GM18907 (cell line): ENCODE results near the gene RAB11FIP4.

Source experiments
- ATAC-seq: cut with Tn5 transposase; IDR thresholded peaks from one replicate; pipeline ENCODE4 v1.9.1; 2021; ENCODE audit warnings: mild to moderate bottlenecking, moderate library complexity; ENCODE audit not compliant: unreplicated experiment

The RAB11FIP4 gene

DNA sequence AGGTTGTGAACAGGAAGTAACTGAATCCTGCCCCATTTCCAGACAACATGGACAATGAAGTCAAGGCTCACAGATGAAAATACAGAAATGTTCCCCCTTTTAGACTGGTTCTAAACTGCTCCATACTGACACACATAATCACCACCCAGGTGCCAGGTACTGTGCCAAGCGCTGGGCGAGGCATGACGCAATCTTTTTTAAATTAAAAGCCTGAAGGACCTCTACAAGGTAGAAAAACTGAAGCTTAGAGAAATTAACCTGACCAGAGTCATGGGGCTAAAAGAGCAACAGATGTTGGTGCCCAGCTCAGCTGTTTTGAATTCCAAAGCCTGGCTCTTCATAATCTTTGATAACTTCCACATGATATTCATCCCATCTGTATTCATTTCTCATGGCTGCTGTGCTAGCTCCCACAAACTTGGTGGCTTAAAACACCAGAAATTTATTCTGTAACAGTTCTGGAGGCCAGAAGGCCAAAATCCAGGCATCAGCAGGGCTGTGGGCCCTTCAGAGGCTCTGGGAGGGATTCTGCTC is 4.9 kb upstream of the RAB11FIP4 start:
- ATAC-seq = no peak

DNA sequence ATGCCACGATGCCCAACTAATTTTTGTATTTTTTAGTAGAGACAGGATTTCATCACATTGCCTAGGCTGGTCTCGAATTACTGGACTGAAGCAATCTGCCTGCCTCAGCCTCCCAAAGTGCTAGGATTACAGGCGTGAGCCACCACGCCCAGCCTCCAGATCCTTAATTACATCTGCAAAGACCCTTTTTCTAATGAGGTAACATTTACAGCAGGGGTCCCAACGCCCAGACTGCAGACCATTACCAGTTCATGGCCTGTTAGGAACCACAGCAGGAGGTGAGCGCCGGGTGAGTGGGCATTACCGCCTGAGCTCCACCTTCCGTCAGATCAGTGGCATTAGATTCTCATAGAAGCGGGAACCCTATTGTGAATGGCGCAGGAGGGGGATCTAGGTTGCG is 4.0 kb upstream of the RAB11FIP4 start:
- ATAC-seq = no peak

DNA sequence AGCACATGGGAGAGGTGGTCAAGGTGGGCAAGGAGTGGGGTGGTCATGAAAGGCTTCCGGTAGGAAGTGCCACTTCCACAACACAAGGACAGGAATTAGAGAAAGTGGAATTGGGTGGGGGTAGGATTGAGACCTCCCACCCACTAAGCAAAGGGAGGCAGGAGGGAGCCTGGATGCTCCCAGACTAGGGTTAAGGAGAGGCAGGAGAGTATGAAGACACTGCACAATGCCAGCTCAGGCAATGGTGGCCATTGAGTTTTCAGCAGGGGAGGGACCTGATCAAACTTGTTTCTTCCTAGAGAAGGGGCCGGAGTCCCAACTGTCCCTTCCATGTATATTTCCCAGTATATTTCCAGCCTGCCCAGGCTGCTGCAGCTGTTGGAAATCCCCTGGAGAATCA is 3.1 kb upstream of the RAB11FIP4 start:
- no peak for ATAC-seq

GRCh38 chr17:31388770-31389656 is 2.5 kb upstream of the RAB11FIP4 start:
- no peak for ATAC-seq

DNA sequence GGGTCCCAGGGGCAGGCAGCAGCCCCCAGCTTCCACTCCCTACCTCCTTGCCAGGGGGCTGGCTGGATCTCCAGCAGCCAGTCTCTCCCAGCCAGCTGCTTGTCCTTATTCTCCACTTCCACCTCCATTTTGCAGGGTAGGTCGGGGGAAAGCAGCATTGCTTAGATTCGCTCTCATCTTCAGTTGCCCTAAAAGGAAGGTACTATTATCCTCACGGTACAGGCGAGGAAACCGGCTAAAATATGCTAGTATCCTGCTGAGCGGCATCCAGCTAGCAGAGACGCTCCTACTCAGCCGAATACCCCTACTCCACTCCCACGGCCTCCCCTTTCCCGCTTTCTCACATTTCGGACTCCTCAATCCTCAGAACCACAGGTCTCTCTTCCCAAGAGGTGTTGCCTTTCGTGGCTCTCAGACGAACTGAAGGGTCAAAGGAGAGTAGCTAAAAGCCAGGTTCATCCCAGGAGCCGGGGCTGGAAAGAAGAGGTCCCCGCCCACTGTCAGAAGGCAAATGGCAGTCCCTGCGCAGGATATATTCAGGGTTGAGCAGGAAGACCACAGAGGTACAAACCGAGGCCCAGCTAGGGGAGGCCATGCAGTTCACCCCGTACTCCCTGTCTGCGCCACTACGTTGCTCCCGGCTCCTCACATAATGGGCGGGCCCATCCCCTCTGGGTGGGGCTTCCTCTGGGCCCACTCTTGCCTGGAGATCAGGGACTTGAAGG is 1.7 kb upstream of the RAB11FIP4 start:
- ATAC-seq = no peak

DNA sequence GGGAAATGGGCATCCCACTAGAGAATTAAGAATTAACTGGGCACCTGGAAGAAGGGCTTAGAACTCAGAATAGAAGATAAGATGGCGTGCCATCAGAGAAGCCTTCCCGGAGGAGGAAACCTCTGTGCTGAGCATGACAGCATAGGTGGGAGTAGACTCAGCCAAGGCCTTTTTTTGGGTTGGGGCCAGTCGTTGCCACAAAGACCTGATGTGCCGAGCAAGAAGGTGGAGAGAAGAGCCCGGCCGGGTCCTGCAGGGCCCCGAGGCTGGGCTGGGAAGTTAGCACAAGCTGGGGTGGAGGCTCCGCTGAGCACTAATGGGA is 1.1 kb upstream of the RAB11FIP4 start:
- ATAC-seq = no peak

DNA sequence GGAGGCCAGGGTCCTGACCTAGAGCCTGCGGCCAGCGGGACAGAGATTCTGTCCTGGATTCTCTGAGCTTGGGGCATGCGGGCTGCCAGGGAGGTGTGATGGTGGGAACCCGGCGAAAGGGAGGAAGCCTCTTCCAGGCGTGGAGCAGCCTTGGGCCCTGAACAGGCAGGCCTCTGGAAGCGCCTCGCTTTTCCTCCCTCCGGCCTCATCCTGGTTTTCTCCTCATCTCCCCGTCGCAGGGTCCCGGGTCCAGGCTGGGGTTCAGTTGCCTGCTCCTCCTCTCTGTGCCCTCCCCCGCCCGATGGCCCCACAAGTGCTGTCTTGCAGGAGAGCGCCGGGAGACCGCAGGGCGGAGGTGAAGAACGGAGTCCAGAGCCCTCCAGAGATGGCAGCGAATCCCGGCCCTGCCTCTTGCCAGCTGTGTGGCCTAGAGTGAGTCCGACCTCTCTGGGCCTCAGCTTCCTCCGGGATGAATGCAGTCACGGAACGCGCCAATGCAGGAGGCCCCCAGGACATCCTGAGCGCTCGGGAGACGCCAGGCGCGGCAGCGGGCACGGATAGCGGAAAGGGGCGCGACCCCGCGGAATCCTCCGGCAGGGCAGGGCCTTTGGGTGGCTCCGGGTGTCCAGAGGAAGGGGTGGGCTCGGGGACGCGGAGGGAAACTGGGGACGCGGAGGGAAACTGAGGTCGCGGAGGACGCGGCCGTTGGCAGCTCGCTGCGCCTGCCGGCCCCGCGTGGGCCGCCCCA is 553 bp upstream of the RAB11FIP4 start:
- ATAC-seq = no peak

- no peak for ATAC-seq
Measured at GRCh38 chr17:31392002-31392855, 754 bp downstream of the RAB11FIP4 start.

DNA sequence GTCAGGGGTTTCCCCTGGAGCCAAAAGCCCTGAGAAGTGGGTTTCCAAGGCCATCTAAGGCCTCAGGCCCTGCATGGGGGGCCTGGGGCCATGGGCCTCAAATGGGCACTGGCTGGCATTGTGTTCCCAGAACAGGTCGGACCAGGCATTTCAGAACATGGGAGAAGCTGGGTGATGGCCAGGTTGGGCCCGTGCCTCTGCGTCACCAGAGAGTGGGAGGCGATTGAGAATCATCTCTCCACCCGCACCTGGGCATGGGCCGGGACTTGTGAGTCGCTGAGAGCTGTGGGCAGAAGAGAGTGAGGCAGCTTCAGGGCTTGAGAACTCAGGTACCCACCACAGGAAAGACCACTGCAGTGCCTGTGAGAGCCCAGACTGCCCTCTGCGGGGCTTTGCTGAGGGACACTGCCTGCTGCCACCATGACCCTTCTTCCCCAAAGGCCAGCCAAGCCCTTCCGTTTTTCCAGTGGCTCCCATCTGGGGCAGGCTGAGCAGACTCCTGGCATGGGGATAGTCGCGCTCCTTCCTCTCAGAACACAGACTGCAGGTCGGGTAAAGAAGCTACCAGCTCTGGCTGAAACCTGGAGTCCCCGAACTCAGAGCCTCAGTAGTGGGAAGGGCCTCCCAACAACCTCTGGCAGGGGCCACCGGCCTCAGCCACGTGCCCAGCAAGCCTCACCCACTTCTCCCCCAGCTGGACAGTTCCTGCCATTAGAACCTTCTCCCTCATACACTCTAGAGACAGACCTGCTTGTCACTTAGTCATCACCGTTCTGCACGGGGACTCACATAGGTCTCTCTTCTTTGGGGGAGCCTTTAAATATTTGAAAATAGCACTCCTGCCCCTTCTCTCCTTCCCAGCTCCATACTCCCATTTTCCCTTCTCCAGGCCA is 1.6 kb downstream of the RAB11FIP4 start:
- no peak for ATAC-seq

DNA sequence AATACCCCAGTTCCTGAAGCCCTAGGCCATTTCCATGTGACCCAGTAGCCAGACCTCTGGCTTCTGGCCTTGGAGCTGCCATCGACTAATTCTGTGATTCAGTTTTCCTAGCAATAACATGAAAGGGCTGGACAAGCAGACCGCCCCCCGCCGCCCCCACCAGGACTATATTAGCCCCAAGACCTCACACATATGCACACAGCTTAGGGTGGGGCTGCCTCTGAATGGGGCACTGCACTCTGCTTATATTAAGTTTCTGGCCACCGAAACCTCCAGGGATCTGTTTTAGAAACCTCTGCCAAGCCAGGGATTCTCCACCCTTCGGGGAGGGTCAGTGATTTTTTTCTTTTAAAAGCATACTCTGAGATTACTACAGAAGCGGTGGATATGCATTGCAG is 2.3 kb downstream of the RAB11FIP4 start:
- no peak for ATAC-seq

DNA sequence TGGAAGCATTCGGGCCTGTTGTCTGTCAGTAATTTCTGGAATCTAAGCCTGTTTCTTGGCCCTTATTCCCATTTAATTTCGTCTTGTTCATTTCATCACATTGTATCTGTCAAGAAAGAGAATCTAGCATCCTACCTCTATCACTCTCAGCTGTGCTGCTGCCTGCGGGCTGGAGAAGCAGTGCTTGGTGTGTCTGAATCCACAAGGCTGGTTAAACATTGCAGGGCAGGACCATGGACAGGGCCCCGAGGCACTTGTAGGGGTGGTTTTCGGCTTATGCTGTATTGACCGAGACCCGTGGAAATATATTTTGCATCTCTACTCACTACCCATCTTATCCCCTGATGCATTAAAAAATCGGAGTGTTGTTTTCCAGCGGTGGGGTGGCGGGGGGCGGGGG is 3.1 kb downstream of the RAB11FIP4 start:
- no peak for ATAC-seq

- no peak for ATAC-seq
Measured at GRCh38 chr17:31397256-31397939, 5.9 kb downstream of the RAB11FIP4 start.

DNA sequence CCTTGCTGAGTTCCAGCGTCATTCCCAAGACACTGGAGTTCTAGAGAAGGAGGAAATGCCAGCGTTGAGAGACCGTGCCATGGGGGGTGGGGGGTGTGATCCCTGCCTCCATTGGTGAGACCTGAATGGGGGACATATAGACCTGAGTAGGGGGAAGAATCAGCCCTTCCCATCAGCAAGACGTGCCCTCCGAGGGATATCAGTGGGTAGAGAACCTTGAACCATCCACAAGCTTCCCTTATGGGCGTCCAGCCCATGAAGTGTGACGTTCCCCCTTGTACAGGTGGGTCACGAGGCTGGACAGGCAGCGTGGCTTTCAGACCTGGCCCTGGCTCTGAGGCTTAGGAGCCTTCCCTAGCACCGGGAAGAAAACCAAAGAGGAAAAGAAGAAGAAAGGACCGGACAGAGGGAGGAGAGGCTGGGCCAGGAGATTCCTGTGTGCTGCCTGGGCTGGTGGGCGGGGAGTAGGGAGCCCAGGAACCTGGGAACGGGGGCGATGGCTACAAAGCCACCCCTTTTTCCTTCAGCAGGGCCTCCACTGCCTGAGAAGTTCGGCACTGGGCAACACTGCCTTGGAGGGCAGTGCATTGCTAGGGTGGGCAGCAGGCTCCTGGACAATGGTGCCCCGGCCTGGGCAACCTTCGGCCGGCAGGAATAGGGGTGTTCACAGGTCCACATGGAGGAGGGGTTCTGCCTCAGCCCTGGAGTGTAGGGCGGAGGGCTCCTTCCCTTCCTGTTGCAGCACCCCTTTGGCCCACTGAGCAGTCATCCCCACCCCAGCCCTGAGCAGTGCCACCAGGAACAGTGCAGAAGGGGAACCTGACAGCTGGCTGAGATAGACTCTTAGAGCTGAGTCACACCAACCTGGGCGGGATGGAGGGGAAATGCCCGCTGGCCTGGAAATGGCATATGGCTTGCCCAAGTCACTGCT is 7.2 kb downstream of the RAB11FIP4 start:
- no peak for ATAC-seq

DNA sequence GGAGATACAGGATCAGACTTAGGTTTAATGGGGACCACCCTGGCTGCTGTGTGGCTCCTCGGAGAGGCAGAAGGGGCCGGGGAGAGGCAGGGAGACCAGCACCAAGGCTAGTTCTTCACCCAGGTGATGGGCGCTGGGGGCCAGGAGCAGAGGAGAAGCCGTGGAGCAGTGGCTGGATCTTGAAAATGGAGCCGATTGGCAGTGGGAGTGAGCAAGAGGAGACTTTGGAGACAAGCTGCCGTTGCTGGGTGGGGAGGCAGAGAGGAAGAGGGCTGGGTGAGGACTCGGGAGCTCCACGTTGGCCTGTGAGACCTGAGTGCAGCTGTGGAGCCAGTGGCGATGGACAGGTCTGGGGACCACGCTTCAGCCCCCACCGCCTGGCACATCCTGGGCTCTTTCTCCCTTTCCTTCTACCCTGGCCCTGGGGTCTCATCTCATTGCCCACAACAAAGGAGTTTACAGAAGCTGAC is 9.0 kb downstream of the RAB11FIP4 start:
- no peak for ATAC-seq

DNA sequence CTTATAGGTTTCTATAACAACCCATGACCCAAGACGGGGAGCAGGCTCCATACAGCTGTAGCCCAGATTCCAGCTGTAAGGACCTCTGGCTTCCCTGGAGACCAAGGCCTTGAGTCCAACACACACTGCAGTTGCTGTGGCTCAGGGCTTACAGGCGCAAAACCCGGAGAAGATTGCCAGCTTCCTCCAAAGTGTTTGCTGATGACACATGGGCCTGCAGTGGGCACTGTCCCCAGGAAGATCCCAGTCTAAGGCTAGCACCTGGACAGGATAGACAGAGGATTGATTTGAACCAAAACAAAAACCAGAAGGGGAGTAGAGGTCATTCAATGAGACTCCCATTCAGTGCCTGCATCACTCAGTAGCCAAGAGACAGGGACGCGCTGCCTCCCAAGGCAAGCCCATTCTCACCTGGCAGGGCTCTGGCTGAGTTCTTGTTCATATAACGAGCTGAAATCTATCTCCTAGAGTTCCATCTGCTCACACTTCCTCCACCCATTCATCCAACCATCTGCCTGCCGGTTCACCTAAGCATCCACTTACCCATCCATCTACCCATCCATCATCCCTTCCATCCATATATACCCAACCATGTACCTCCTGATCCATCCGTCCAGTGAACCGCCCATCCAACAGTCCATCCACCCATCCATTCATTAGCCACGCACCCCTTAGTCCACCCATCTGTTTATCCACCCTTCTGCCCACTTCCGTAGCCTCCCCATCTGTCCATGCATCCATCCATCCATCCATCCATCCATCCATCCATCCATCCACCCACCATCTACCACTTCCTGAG is 10.2 kb downstream of the RAB11FIP4 start:
- ATAC-seq = no peak

DNA sequence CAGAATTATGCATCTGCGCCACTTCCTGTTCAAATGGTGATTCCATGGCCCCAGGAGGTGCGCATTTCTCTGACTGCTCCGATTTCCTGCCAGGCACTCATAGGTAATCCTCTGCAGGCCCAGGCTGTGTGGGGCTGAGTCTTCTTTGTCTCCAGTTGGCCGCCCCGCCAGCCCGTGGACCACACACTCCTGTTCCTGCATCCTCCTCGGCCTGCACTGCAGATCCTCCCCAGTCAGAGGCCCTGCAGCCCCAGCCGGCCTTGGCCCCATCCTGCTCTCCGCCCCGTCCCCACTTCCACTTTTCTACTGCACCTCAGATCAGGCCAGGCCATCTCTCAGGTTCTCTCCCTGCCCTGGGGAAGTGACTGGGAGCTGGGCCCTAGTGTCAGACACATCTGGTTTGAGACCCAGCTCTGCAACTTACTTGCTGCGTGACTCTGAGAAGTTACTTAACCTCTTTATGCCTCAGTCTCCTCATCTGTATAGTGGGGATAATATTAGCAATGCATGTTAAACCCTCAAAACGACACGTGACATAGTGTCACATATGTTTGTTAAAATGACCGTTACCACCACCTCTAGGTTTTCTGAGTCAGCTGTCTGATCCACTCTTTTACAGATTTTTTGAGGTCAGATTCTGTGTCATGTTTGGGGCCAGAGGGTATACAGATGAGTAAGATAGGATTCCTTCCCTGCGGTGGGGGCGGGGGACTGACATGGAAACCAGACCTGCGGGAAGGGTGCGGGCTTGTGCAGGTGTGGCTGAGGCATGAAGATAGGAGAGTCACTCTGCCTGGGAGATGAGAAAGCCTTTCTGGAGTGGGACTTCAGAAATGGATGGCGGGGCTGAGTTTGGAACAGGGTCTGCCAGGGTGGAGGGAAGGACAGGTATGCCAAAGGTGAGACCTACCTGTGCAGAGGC is 12.8 kb downstream of the RAB11FIP4 start:
- ATAC-seq = no peak
